Right renal cortex interstitium (tissue), 3 donors: ENCODE measurements around the gene FBXO5. TPM values are rescaled to one million over a fixed set of nuclear protein-coding genes. Genes with fewer than 3 reads are reported as not detected.
"Not testable (repeated sequence)": the region's sequence is repeated elsewhere in the genome, so short reads cannot be mapped to it uniquely, and the experiment has no call there.

Source experiments
- DNase-seq, 3 donors: peaks; one replicate each; pipeline ENCODE4 v3.0.0-alpha.2; 2013; ENCODE audit warnings: low read depth in 3 of 3, low spot score in 2 of 3
- polyA plus RNA-seq, 3 donors: library from polyadenylated mRNA; unstranded; fragments of 120-200 nt; gene quantifications; one replicate each; pipeline ENCODE4 v1.2.1, GENCODE V29; 2013; ENCODE audit not compliant: insufficient read length in 3 of 3

The FBXO5 gene
- polyA plus RNA-seq, result 10 to 100 TPM; 32.6 to 38.3 (median 36.6) TPM

DNA sequence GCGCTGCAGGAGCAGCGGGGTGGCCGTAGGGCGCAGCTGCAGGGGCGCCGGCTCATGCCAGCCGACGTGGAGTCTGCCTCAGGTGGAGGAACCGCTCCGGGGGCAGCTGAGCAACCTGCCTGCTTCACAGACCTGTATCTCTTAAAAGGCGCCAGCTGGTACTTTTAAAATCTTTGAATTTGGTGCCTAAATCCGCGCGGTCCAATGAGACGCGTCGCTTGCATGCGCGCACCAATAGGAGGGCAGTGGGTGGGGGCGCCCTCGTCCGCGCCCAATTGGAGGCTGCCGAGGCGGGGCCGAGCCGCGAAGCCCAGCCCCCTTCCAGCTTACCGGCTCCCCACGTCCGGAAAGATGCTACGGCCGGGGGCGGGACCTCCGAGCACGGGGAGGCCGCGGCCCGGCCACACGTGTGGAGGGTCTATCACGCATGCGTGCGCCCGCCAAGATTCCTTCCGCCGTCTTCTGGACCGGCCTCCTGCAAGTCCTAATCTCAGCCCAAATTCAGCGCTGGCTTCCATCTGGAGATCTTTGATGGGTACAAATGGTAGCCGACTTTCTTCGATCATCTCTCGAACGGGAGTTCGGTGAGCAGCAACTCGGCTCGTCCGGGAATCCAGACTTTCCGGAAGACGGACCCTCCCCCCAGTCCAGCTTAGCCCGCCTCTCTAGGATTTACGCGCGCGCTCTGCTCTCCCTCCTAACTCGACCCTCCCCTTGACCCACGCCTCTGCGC, at the start of gene FBXO5:
TSS of gene FBXO5 (minus strand) at position 138 of the 733 bp plus-strand sequence. CDS start at position 56, 82 bp downstream.
- peak; percentile 90 to 95 (median 94) for DNase-seq

GRCh38 chr6:153032255-153032882, 49.5 kb upstream of the FBXO5 start:
- no peak for DNase-seq

GRCh38 chr6:153031335-153031955, 48.6 kb upstream of the FBXO5 start:
- no peak for DNase-seq

- DNase-seq, result no peak
Observed at GRCh38 chr6:153028963-153029362, 46.1 kb upstream of the FBXO5 start.

GRCh38 chr6:153028286-153028685, 45.4 kb upstream of the FBXO5 start:
- no peak for DNase-seq

- no peak for DNase-seq
Observed at GRCh38 chr6:153027480-153027879, 44.6 kb upstream of the FBXO5 start.

- DNase-seq, result no peak
Observed at GRCh38 chr6:153024709-153025017, 41.8 kb upstream of the FBXO5 start.

- no peak for DNase-seq
Observed at GRCh38 chr6:153023977-153024708, 41.3 kb upstream of the FBXO5 start.

GRCh38 chr6:153018355-153018754, 35.5 kb upstream of the FBXO5 start:
- DNase-seq, result no peak

GRCh38 chr6:153016846-153017245, 34.0 kb upstream of the FBXO5 start:
- DNase-seq, result no peak

- no peak for DNase-seq
Observed at GRCh38 chr6:153015094-153015640, 32.3 kb upstream of the FBXO5 start.

GRCh38 chr6:153013438-153013837, 30.6 kb upstream of the FBXO5 start:
- no peak for DNase-seq

DNA sequence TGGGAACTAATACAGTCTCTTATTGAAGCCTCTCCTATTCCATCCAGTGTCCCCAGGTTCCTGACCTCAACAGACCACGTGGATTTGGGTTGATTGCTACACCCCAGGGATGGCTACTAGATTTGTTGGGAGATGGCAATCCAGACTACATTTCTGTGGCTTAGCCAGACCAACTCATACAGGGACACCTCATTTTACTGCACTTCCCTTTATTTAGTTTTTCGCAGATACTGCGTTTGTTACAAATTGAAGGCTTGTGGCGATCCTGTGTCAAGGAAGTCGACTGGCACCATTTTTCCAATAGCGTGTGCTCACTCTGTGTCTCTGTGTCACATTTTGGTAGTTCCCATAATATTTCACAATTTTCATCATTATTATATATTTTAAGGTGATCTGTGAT, 30.0 kb upstream of the FBXO5 start:
- no peak for DNase-seq

GRCh38 chr6:153003366-153003690, 20.5 kb upstream of the FBXO5 start:
- no peak for DNase-seq

DNA sequence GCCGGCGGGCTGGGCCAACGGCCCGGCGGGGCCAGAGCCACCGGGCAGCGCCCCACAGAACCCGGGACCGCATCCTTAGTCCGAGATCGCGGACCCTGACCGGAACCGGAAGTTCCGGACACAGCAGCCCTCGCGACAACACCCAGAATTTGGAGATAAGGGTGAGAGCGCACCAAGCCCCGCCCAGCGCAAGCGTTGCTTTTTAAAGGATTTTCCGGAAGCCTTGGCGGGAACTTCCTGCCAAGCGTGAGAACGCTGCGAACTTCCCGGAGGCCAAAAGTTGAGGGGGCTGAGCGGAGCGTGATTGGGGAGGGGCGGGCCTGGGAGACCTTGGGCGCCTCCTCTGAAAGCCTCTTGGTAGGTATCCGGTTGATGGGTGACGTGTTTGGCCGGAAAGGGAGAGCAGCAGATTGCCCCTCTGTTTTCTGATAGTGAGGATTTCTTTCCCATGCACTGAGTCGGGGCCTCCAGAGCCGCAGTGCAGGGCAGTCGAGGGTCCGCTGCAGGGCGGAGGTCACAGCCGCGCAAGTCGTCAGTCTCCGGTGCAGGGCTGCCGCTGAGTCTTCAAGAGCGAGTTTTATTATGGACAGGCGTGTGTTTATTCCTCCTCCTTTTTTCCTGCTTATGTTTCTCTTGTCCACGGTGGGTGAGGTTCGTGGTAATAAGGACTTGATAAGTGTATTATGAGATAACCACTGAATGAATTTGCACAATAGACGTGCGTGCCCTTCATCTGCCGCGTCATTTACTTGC, 19.9 kb upstream of the FBXO5 start, which contains the start of gene MTRF1L:
TSS of gene MTRF1L (minus strand) at position 97 of the 753 bp plus-strand sequence. CDS start at position 73, 24 bp downstream.
- DNase-seq, result peak; percentile 88 to 95 (median 89)

DNA sequence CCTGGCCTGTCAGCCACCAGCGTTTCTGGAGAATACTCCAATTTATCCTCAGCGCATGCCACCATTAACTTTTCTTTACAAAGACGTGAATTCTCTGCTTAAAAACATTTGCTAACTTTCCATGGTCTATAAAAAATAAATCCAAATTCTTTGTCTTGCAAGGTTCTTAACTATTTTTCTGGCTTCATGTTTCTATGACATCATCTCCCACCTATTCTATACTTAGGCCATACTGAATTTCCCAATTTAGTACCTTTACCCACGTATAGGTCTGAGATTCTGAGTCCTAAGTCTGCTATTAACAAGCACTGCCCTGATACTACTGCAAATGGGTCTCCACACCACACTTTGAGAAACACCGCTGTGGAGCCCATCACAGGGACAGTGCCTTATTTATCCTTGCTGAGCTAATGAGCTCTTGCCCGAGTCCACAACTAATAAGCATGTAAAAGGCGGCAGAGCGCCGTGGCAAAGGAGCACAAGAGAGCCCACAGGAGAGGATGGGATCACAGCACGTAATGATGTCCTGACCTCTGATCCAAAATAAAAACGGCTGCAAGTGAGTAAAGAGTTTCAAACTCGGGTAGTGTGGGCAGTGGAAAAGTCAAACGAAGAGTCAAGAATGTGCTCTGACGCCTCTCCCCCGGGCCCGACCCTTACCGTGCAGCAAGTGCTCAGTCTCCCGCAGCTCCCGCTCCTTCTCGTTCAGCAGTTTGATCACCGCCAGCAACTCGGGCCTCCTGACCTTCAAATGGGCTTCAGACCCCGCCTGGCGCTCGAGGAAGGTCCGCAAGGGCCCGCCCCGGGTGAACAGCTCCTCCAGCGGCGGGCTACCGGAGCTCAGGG, 19.1 kb upstream of the FBXO5 start:
- no peak for DNase-seq

DNA sequence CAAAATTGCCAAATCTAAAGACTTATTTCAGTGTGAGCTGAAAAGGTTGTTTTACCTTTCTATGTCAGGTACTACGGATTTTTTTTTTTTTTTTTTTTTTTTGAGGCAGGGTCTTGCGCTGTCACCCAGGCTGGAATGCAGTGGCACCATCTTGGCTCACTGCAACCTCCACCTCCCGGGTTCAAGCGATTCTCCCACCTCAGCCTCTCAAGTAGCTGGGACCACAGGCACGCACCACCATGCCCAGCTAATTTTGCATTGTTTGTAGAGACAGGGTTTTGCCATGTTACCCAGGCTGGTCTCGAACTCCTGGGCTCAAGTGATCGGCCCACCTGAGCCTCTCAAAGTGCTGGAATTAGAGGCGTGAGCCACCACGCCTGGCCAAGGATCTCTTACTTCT, 17.9 kb upstream of the FBXO5 start:
- not testable (repeated sequence) for DNase-seq

- DNase-seq, result no peak
Observed at GRCh38 chr6:153000243-153000642, 17.4 kb upstream of the FBXO5 start.

- not testable (repeated sequence) for DNase-seq
Observed at GRCh38 chr6:152999538-152999937, 16.7 kb upstream of the FBXO5 start.
